ENCODE results near the gene PLCH1. TPM values are rescaled to one million over a fixed set of nuclear protein-coding genes. Genes with fewer than 3 reads are reported as not detected.
"Not testable (repeated sequence)": the region's sequence is repeated elsewhere in the genome, so short reads cannot be mapped to it uniquely, and the experiment has no call there.

Gene PLCH1
- total RNA-seq, 2 experiments from 2014 or later, result 0.08 to 0.20 TPM

GRCh38 chr3:155615141-155615540 is 129.7 kb downstream of the PLCH1 start:
- POLR2A ChIA-PET; H3K4me1 Mint-ChIP-seq; H3K27ac Mint-ChIP-seq; H3K4me3 Mint-ChIP-seq; H3K36me3 Mint-ChIP-seq (ENCODE audit: low read depth); H3K27me3 Mint-ChIP-seq; H3K9me3 Mint-ChIP-seq; CTCF ChIA-PET; DNase-seq: not testable (repeated sequence)

GRCh38 chr3:155614410-155614809 is 130.5 kb downstream of the PLCH1 start:
- H3K4me1 Mint-ChIP-seq; CTCF ChIA-PET; POLR2A ChIA-PET; H3K4me3 Mint-ChIP-seq; H3K27ac Mint-ChIP-seq; DNase-seq; H3K36me3 Mint-ChIP-seq (ENCODE audit: low read depth); H3K27me3 Mint-ChIP-seq; H3K9me3 Mint-ChIP-seq: not testable (repeated sequence)

- H3K9me3 Mint-ChIP-seq, result no peaks in the 10 kb centered on the region
- POLR2A ChIA-PET, result no interaction called here
- no peaks in the 10 kb centered on the region for H3K4me1 Mint-ChIP-seq
- H3K27me3 Mint-ChIP-seq, result no peaks in the 10 kb centered on the region
- H3K27ac Mint-ChIP-seq, result no peak overlapping the region
- CTCF ChIA-PET, result no interaction called here
- H3K36me3 Mint-ChIP-seq (ENCODE audit: low read depth), result no peaks in the 10 kb centered on the region
- H3K4me3 Mint-ChIP-seq, result no peak overlapping the region
- DNase-seq, result no peak
Observed at GRCh38 chr3:155611456-155611855, 133.4 kb downstream of the PLCH1 start.

DNA sequence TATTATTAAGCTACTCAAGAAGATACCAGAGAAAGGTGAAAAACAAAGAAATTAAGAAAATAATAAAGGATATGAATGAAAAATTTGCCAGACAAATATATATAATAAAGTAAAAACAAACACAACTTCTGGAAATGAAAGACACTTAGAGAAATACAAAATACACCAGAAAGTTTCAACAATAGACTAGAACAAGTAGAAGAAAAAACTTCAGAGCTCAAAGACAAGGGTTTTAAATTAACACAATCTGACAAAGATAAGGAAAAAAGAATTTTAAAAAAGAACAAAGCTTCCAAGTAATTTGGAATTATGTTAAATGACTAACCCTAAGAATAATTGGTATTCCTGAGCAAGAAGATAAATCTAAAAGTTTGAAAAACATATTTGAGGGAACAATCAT is 135.3 kb downstream of the PLCH1 start:
- no peak for DNase-seq
- Mint-ChIP-seq H3K9me3 (no peaks in the 10 kb centered on the region), H3K4me3 (no peak overlapping the region), H3K36me3 (ENCODE audit: low read depth) (no peaks in the 10 kb centered on the region), H3K4me1 (no peaks in the 10 kb centered on the region), H3K27ac (no peak overlapping the region), H3K27me3 (peaks cover 2% of the 10 kb centered on the region)
- ChIA-PET CTCF (no interaction called here), POLR2A (no interaction called here)

GRCh38 chr3:155608228-155608920 is 136.5 kb downstream of the PLCH1 start:
- H3K27ac Mint-ChIP-seq, result no peak overlapping the region
- H3K4me3 Mint-ChIP-seq, result no peak overlapping the region
- no peak for DNase-seq
- peaks cover 2% of the 10 kb centered on the region for H3K27me3 Mint-ChIP-seq
- ChIA-PET POLR2A (no interaction called here), CTCF (no interaction called here)
- no peaks in the 10 kb centered on the region for H3K9me3 Mint-ChIP-seq
- H3K36me3 Mint-ChIP-seq (ENCODE audit: low read depth), result no peaks in the 10 kb centered on the region
- no peaks in the 10 kb centered on the region for H3K4me1 Mint-ChIP-seq

GRCh38 chr3:155607761-155608160 is 137.1 kb downstream of the PLCH1 start:
- CTCF ChIA-PET, result no interaction called here

GRCh38 chr3:155605571-155605970 is 139.3 kb downstream of the PLCH1 start:
- DNase-seq, result no peak
- Mint-ChIP-seq H3K4me1 (no peaks in the 10 kb centered on the region), H3K27ac (no peak overlapping the region), H3K9me3 (no peaks in the 10 kb centered on the region), H3K36me3 (ENCODE audit: low read depth) (no peaks in the 10 kb centered on the region), H3K27me3 (peaks cover 2% of the 10 kb centered on the region), H3K4me3 (no peak overlapping the region)
- CTCF ChIA-PET, result no interaction called here
- POLR2A ChIA-PET, result no interaction called here

More at GRCh38 chr3:155607761-155608160, 137.1 kb downstream of the PLCH1 start:
- no peak for DNase-seq
- Mint-ChIP-seq H3K27me3 (peaks cover 2% of the 10 kb centered on the region), H3K4me3 (no peak overlapping the region), H3K4me1 (no peaks in the 10 kb centered on the region), H3K27ac (no peak overlapping the region), H3K36me3 (ENCODE audit: low read depth) (no peaks in the 10 kb centered on the region), H3K9me3 (no peaks in the 10 kb centered on the region)
- POLR2A ChIA-PET, result no interaction called here

GRCh38 chr3:155604967-155605366 is 139.9 kb downstream of the PLCH1 start:
- Mint-ChIP-seq H3K36me3 (ENCODE audit: low read depth) (no peaks in the 10 kb centered on the region), H3K27ac (no peak overlapping the region), H3K27me3 (peaks cover 2% of the 10 kb centered on the region), H3K9me3 (no peaks in the 10 kb centered on the region), H3K4me1 (no peaks in the 10 kb centered on the region), H3K4me3 (no peak overlapping the region)
- no peak for DNase-seq
- CTCF ChIA-PET, result no interaction called here
- POLR2A ChIA-PET, result no interaction called here

DNA sequence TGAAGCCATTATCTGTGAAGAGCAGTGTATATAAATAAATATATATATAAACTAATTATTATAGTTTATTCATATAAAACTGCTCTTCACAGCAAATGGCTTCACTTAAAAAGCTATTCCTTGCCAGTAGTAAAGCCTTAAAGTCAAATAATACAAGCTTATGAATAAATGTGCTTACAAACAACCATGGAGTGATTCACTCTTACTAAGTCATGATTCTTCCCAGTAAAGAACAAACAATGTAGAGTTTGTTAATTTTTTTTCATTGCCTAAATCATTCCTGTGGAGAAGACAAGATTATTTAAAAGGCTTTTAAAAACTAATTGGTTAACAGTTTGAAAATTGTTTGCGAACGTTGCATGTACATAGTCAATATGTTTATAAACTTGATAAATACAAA is 140.7 kb downstream of the PLCH1 start:
- Mint-ChIP-seq H3K27me3 (peaks cover 2% of the 10 kb centered on the region), H3K4me1 (no peaks in the 10 kb centered on the region), H3K36me3 (ENCODE audit: low read depth) (no peaks in the 10 kb centered on the region), H3K4me3 (no peak overlapping the region), H3K9me3 (no peaks in the 10 kb centered on the region), H3K27ac (no peak overlapping the region)
- ChIA-PET CTCF (no interaction called here), POLR2A (no interaction called here)
- no peak for DNase-seq

GRCh38 chr3:155603302-155603701 is 141.6 kb downstream of the PLCH1 start:
- CTCF ChIA-PET, result no interaction called here

GRCh38 chr3:155602307-155602706 is 142.6 kb downstream of the PLCH1 start:
- Mint-ChIP-seq H3K9me3 (no peaks in the 10 kb centered on the region), H3K4me3 (no peak overlapping the region), H3K27ac (no peak overlapping the region), H3K27me3 (peaks cover 2% of the 10 kb centered on the region), H3K4me1 (no peaks in the 10 kb centered on the region), H3K36me3 (ENCODE audit: low read depth) (no peaks in the 10 kb centered on the region)
- ChIA-PET CTCF (no interaction called here), POLR2A (no interaction called here)
- no peak for DNase-seq

More at GRCh38 chr3:155603302-155603701, 141.6 kb downstream of the PLCH1 start:
- H3K9me3 Mint-ChIP-seq, result no peaks in the 10 kb centered on the region
- DNase-seq, result no peak
- H3K4me3 Mint-ChIP-seq, result no peak overlapping the region
- H3K27ac Mint-ChIP-seq, result no peak overlapping the region
- peaks cover 2% of the 10 kb centered on the region for H3K27me3 Mint-ChIP-seq
- POLR2A ChIA-PET, result no interaction called here
- H3K4me1 Mint-ChIP-seq, result no peaks in the 10 kb centered on the region
- no peaks in the 10 kb centered on the region for H3K36me3 Mint-ChIP-seq (ENCODE audit: low read depth)

GRCh38 chr3:155598671-155599070 is 146.2 kb downstream of the PLCH1 start:
- no peaks in the 10 kb centered on the region for H3K27me3 Mint-ChIP-seq
- H3K4me1 Mint-ChIP-seq, result no peaks in the 10 kb centered on the region
- ChIA-PET CTCF (no interaction called here), POLR2A (no interaction called here)
- H3K27ac Mint-ChIP-seq, result no peak overlapping the region
- H3K36me3 Mint-ChIP-seq (ENCODE audit: low read depth), result no peaks in the 10 kb centered on the region
- no peak overlapping the region for H3K4me3 Mint-ChIP-seq
- H3K9me3 Mint-ChIP-seq, result no peaks in the 10 kb centered on the region
- DNase-seq, result no peak

- DNase-seq, result no peak
- H3K4me1 Mint-ChIP-seq, result no peaks in the 10 kb centered on the region
- no peaks in the 10 kb centered on the region for H3K27me3 Mint-ChIP-seq
- H3K9me3 Mint-ChIP-seq, result no peaks in the 10 kb centered on the region
- H3K4me3 Mint-ChIP-seq, result no peak overlapping the region
- no peaks in the 10 kb centered on the region for H3K36me3 Mint-ChIP-seq (ENCODE audit: low read depth)
- H3K27ac Mint-ChIP-seq, result no peak overlapping the region
- ChIA-PET POLR2A (no interaction called here), CTCF (no interaction called here)
Observed at GRCh38 chr3:155596615-155597014, 148.3 kb downstream of the PLCH1 start.

GRCh38 chr3:155595371-155595770 is 149.5 kb downstream of the PLCH1 start:
- ChIA-PET CTCF (no interaction called here), POLR2A (no interaction called here)
- H3K4me1 Mint-ChIP-seq, result no peaks in the 10 kb centered on the region
- H3K27me3 Mint-ChIP-seq, result no peaks in the 10 kb centered on the region
- no peak overlapping the region for H3K4me3 Mint-ChIP-seq
- no peaks in the 10 kb centered on the region for H3K36me3 Mint-ChIP-seq (ENCODE audit: low read depth)
- no peaks in the 10 kb centered on the region for H3K9me3 Mint-ChIP-seq
- H3K27ac Mint-ChIP-seq, result no peak overlapping the region
- no peak for DNase-seq
